PC-9 (cell line): Measurements from ENCODE around the gene SLC37A2. TPM values are rescaled to one million over a fixed set of nuclear protein-coding genes. Genes with fewer than 3 reads are reported as not detected.

Experiments used
- BruUV-seq: library from RNA; stranded (reverse); fragments of 400-500 nt; replicated peaks from 2 replicates; lab custom pipeline; 2021; lab: Mats Ljungman, UMichigan
- CTCF ChIA-PET: fragments of 300-600 bp; sonication (Branson Sonifier 250); formaldehyde crosslinking; loops from one replicate; lab custom pipeline; 2022; ENCODE audit warnings: antibody characterized with exemption; lab: Charles Lee
- POLR2A ChIA-PET: fragments of 300-600 bp; sonication (Branson Sonifier 250); formaldehyde crosslinking; loops from one replicate; lab custom pipeline; 2022; ENCODE audit warnings: antibody characterized with exemption; ENCODE audit not compliant: unreplicated experiment; lab: Charles Lee
- DNase-seq, 2 experiments: peaks; one replicate each; pipeline versions ENCODE4 v3.0.0 to v3.0.0-alpha.2; 2015 to 2022; ENCODE audit warnings: mixed read lengths in 1 of 2
- H2AFZ ChIP-seq: fragments of 200-600 bp; sonication (generic); 2 replicates; pipeline ENCODE4 v1.8.1; 2017; ENCODE audit warnings: antibody characterized with exemption
- H3F3A ChIP-seq: fragments of 200-600 bp; sonication (generic); 2 replicates; pipeline ENCODE4 v1.8.1; 2017; ENCODE audit warnings: antibody characterized with exemption, mild to moderate bottlenecking, low read depth; ENCODE audit not compliant: insufficient read depth
- H3K27ac ChIP-seq: fragments of 200-600 bp; sonication (generic); 2 replicates; pipeline ENCODE4 v1.6.1; 2016; ENCODE audit warnings: mixed run types
- H3K27me3 ChIP-seq: fragments of 200-600 bp; sonication (generic); 2 replicates; pipeline ENCODE4 v1.6.1; 2016; ENCODE audit warnings: low read depth, mixed run types; ENCODE audit not compliant: insufficient read depth
- H3K36me3 ChIP-seq: fragments of 200-600 bp; sonication (generic); 2 replicates; pipeline ENCODE4 v1.6.1; 2016; ENCODE audit warnings: low read depth, mixed run types
- H3K4me1 ChIP-seq: fragments of 200-600 bp; sonication (generic); replicated peaks from 2 replicates; pipeline ENCODE4 v1.6.1; 2016; ENCODE audit warnings: mixed run types; ENCODE audit not compliant: insufficient read depth
- H3K4me2 ChIP-seq: fragments of 200-600 bp; sonication (generic); 2 replicates; pipeline ENCODE4 v1.6.1; 2017; ENCODE audit warnings: mixed run types
- H3K4me3 ChIP-seq: fragments of 200-600 bp; sonication (generic); 2 replicates; pipeline ENCODE4 v1.6.1; 2016; ENCODE audit warnings: mixed run types
- H3K79me2 ChIP-seq: fragments of 200-600 bp; sonication (generic); 2 replicates; pipeline ENCODE4 v1.6.1; 2017; ENCODE audit warnings: low read depth, mixed run types
- H3K9me2 ChIP-seq: fragments of 200-600 bp; sonication (generic); 2 replicates; pipeline ENCODE4 v1.8.1; 2017; ENCODE audit warnings: mild to moderate bottlenecking; ENCODE audit not compliant: insufficient read depth
- H3K9me3 ChIP-seq: fragments of 200-600 bp; sonication (generic); 2 replicates; pipeline ENCODE4 v1.8.1; 2016; ENCODE audit warnings: low read depth; ENCODE audit not compliant: insufficient read depth
- H4K20me1 ChIP-seq: fragments of 200-600 bp; sonication (generic); 2 replicates; pipeline ENCODE4 v1.8.1; 2017; ENCODE audit not compliant: insufficient read depth
- CTCF ChIP-seq: fragments of 200-600 bp; sonication (generic); conservative IDR thresholded peaks from 2 replicates; pipeline ENCODE4 v1.6.1; 2017; ENCODE audit warnings: mixed run types, antibody characterized with exemption, mild to moderate bottlenecking, moderate library complexity
- EZH2 ChIP-seq: fragments of 200-600 bp; sonication (generic); IDR thresholded peaks from 2 replicates; pipeline ENCODE4 v1.8.0; 2017; ENCODE audit warnings: antibody characterized with exemption, low read depth
- intact Hi-C: fragments of 100-400 bp; cut with micrococcal nuclease; formaldehyde crosslinking; loops from one replicate; pipeline ENCODE4 v1.10.0; 2022; ENCODE audit not compliant: unreplicated experiment
- total RNA-seq: library from RNA; stranded (reverse); gene quantifications from 2 replicates; pipeline ENCODE4 v1.2.3, GENCODE V29; 2021

The SLC37A2 gene
- total RNA-seq, 1 experiment from 2014 or later, result 24.0 TPM

- no peaks in the 10 kb centered on the region for H3K27me3 ChIP-seq
- H4K20me1 ChIP-seq, result no peaks in the 10 kb centered on the region
- 0 out of 2 replicates have a peak, but pooled peaks cover 5% of the 10 kb centered on the region for H3K79me2 ChIP-seq
- peaks cover 63% of the 10 kb centered on the region for H3K4me1 ChIP-seq
- H3K4me2 ChIP-seq, result no peak overlapping the region
- H3K4me3 ChIP-seq, result no peak overlapping the region
- POLR2A ChIA-PET, result no interaction called here
- H2AFZ ChIP-seq, result no peak overlapping the region
- peaks cover 29% of the 10 kb centered on the region; the same call in 1 of the 2 replicates for H3F3A ChIP-seq
- CTCF ChIA-PET, result no interaction called here
- TF ChIP-seq EZH2, result no peak
- no peak for TF ChIP-seq CTCF
- intact Hi-C loops, result no loop called here
- no peak overlapping the region for H3K27ac ChIP-seq
- no peaks in the 10 kb centered on the region for H3K9me3 ChIP-seq
- H3K9me2 ChIP-seq, result no peaks in the 10 kb centered on the region
- H3K36me3 ChIP-seq, result no peaks in the 10 kb centered on the region
- no peak for DNase-seq
- BruUV-seq, result no TSS peak
Observed at GRCh38 chr11:125072961-125073590, 10.0 kb downstream of the SLC37A2 start.

GRCh38 chr11:125073616-125074483 is 10.7 kb downstream of the SLC37A2 start:
- H3K27ac ChIP-seq, result no peak overlapping the region
- TF ChIP-seq EZH2 (no peak), CTCF (no peak)
- no peak for DNase-seq
- H3K27me3 ChIP-seq, result no peaks in the 10 kb centered on the region
- no peaks in the 10 kb centered on the region for H4K20me1 ChIP-seq
- H3K9me3 ChIP-seq, result no peaks in the 10 kb centered on the region
- H3K4me3 ChIP-seq, result no peak overlapping the region
- 0 out of 2 replicates have a peak, but pooled peaks cover 5% of the 10 kb centered on the region for H3K79me2 ChIP-seq
- no peaks in the 10 kb centered on the region for H3K36me3 ChIP-seq
- no TSS peak for BruUV-seq
- H3K4me1 ChIP-seq, result peaks cover 64% of the 10 kb centered on the region
- no peak overlapping the region for H2AFZ ChIP-seq
- H3K4me2 ChIP-seq, result no peak overlapping the region
- POLR2A ChIA-PET, result no interaction called here
- H3K9me2 ChIP-seq, result no peaks in the 10 kb centered on the region
- H3F3A ChIP-seq, result peaks cover 27% of the 10 kb centered on the region; the same call in 1 of the 2 replicates
- CTCF ChIA-PET, result no interaction called here
- intact Hi-C loops, result no loop called here

GRCh38 chr11:125074511-125075241 is 11.6 kb downstream of the SLC37A2 start:
- no peak overlapping the region for H3K4me2 ChIP-seq
- intact Hi-C loops, result loop anchor here (5.0 kb wide), 1 partner anchor 112 kb away; no protein-coding TSS in a partner anchor
- no peak overlapping the region for H2AFZ ChIP-seq
- H3K27ac ChIP-seq, result no peak overlapping the region
- TF ChIP-seq CTCF, result no peak
- TF ChIP-seq EZH2, result no peak
- no peaks in the 10 kb centered on the region for H3K9me3 ChIP-seq
- no peaks in the 10 kb centered on the region for H3K27me3 ChIP-seq
- H3F3A ChIP-seq, result peaks cover 22% of the 10 kb centered on the region; the same call in 1 of the 2 replicates
- H3K36me3 ChIP-seq, result no peaks in the 10 kb centered on the region
- DNase-seq, result no peak
- no peaks in the 10 kb centered on the region for H3K9me2 ChIP-seq
- H3K4me1 ChIP-seq, result peaks cover 63% of the 10 kb centered on the region
- ChIA-PET POLR2A (interaction anchor here (0.7 kb wide), 1 partner anchor 198 kb away, joined by 3 read pairs; no protein-coding TSS in a partner anchor), CTCF (no interaction called here)
- H4K20me1 ChIP-seq, result no peaks in the 10 kb centered on the region
- no peak overlapping the region for H3K4me3 ChIP-seq
- 0 out of 2 replicates have a peak, but pooled peaks cover 5% of the 10 kb centered on the region for H3K79me2 ChIP-seq
- no TSS peak for BruUV-seq
